UCSD-AML1 (cell line): Measurements from ENCODE around the gene INTS4.
"Not testable (repeated sequence)": the region's sequence is repeated elsewhere in the genome, so short reads cannot be mapped to it uniquely, and the experiment has no call there.

Experiments used
- DNase-seq: peaks from one replicate; lab custom pipeline; 2025; ENCODE audit not compliant: unreplicated experiment; lab: John Stamatoyannopoulos, UW

Gene INTS4

GRCh38 chr11:77958583-77959177 is 35.8 kb downstream of the INTS4 start:
- not testable (repeated sequence) for DNase-seq

DNA sequence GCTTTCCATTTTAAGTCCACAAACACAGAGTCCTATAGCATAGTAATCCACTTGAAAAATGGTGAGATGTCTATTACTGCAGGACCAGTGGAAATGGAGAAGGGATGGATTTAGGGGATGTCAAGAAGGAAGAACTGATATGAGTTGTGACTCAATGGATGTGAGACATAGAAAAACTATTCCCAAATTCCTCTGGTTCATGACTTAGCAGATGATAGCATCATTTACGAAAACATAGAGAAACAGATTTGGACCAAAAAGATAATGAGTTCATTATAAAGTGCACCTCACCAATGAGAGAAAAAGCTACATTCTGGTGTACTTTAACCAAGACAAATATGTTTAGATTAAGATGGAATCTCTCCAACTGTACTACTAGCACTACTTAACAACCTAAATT is 51.2 kb downstream of the INTS4 start:
- not testable (repeated sequence) for DNase-seq

- DNase-seq, result not testable (repeated sequence)
Observed at GRCh38 chr11:77942465-77942864, 52.0 kb downstream of the INTS4 start.

DNA sequence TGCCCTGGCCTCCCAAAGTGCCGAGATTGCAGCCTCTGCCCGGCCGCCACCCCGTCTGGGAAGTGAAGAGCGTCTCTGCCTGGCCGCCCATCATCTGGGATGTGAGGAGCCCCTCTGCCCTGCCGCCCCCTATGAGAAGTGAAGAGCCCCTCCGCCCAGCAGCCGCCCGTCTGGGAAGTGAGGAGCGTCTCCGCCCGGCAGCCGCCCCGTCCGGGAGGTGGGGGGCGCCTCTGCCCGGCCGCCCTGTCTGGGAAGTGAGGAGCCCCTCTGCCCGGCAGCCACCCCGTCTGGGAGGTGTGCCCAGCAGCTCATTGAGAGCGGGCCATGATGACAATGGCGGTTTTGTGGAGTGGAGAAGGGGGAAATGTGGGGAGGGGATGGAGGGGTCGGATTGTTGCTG is 60.9 kb downstream of the INTS4 start:
- DNase-seq, result not testable (repeated sequence)

GRCh38 chr11:77930334-77931208 is 63.9 kb downstream of the INTS4 start:
- not testable (repeated sequence) for DNase-seq

GRCh38 chr11:77917713-77918112 is 76.8 kb downstream of the INTS4 start:
- DNase-seq, result not testable (repeated sequence)

DNA sequence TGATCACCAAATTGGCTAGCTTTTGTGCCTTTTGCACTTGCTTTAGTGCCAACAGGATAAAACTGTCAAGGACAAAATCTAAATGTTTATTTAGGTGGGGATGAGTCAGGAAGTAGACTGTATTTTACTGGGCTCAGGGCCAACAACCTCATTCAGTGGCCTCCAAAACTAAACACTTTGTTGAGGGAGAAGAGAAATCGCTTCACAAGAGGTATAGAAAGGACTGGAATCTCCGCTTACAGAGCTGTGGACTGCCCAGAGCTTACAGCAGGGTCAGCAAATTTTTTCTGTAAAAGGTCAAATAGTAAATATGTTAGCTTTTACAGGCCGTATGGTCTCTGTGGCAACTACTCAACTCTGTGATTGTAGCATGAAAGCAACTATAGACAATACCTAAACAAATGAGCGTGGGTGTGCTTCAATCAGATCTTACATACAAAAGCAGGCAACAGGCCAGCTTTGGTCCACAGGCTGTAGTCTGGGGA is 80.1 kb downstream of the INTS4 start:
- not testable (repeated sequence) for DNase-seq

DNA sequence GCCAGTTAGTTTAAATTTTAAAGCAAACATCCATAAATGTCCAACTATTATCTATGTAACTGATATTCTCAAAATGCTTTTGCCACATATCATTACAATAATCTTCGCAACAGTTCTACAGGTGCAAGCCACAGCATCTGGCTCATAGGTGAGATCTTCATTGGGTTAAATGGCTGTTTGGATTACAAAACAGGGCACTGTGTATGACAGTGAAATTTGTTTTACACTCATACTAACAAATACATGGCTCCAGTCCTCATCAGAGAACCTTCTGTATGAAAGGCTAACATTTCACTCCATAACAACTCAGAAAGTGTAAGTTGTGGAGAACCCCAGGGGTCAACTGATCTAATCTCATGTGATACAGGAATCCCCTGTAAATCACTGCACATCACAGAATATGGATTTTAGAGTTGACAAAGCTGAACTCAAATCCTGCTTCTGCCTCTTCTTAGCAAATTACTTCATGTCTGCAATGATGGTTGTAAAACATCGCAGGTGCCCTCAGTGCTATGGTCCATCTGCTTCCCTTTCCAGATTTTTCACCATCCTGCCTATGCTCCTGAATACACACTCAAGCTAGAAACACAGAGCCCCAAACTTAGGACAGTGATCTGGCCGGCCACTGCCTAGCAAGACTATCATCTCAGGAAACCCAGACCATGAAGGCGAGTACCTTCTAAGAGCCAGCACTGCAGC is 80.7 kb downstream of the INTS4 start:
- not testable (repeated sequence) for DNase-seq

DNA sequence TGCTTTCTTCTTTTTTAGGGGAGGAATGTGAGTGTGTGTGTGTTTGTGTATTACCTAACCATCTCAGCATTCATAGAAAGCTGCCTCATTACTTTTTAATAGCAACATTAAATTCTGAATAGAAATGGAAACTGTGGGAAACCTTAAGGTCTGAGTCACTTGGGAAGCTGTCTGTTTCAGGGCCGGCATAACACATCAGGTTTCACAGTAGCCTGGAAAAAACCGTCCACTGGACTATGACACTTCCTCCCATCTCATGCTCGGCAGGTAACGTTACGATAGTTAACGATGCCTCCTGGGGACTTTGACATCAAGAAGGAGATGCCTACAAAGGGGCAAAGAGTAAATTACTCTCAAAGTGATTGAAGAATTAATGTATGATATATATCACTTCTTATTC is 83.6 kb downstream of the INTS4 start:
- not testable (repeated sequence) for DNase-seq

- DNase-seq, result no peak
Observed at GRCh38 chr11:77909277-77909676, 85.2 kb downstream of the INTS4 start.

DNA sequence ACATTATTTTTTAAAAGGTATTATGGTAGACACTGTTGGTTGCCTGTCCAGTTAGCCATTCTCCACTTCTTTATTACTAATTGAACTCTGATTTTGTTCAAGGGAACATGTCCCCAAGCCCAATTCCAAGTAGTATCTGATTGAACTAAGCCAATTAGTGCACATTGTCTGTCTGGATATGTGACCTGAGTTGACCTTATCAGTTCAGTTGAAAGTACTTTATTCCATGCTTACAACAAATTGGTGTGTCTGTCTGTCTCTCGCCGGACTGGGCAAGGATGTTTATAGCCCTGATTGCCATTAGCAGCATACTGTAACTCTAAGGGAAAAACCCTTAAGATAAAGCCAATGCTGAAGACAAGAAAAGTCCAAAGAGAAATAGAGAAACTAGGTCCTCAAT is 85.6 kb downstream of the INTS4 start:
- no peak for DNase-seq

- not testable (repeated sequence) for DNase-seq
Observed at GRCh38 chr11:77894949-77895348, 99.5 kb downstream of the INTS4 start.

DNA sequence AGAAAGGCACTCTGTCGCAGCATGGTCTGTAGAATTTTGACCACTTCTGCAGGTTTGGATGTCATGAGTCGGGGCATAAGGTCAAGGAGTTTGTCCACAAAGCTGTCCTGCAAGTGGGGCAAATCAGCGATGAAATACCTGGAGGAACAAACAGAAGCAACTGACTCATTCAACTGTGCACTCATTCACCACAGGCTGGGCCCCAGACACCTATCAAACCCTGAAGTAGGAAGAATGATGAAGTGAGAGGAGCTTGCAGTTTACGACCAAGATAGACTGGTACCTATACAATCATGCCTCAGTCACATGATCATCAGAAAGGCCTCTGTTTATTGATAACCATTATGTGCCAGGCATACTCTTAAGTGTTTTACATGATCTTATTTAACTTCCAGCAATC is 102.8 kb downstream of the INTS4 start:
- DNase-seq, result not testable (repeated sequence)

DNA sequence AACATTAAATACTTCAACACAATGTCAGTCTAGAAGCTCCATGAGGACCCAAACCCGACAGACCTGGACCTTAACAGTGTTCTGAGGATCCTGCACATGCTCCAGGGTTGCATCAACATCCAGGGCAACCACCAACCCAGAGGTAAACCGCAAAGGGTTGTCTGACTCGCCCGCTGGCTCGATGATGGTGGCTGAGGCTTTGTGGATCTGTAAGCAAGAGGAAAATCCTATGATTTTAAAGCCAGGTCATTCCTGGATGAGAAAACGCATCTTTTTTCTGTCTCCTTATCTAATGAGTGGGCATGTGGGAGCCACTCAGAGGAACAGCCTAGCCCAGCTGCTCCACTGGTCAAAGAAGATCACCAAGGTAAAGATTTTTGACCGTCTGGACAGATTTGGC is 103.2 kb downstream of the INTS4 start:
- not testable (repeated sequence) for DNase-seq

GRCh38 chr11:77890619-77891056 is 103.8 kb downstream of the INTS4 start:
- not testable (repeated sequence) for DNase-seq

GRCh38 chr11:77890100-77890614 is 104.3 kb downstream of the INTS4 start:
- DNase-seq, result not testable (repeated sequence)

- not testable (repeated sequence) for DNase-seq
Observed at GRCh38 chr11:77889045-77889444, 105.4 kb downstream of the INTS4 start.

GRCh38 chr11:77886401-77886800 is 108.1 kb downstream of the INTS4 start:
- no peak for DNase-seq

GRCh38 chr11:77884829-77885190 is 109.7 kb downstream of the INTS4 start:
- no peak for DNase-seq

DNA sequence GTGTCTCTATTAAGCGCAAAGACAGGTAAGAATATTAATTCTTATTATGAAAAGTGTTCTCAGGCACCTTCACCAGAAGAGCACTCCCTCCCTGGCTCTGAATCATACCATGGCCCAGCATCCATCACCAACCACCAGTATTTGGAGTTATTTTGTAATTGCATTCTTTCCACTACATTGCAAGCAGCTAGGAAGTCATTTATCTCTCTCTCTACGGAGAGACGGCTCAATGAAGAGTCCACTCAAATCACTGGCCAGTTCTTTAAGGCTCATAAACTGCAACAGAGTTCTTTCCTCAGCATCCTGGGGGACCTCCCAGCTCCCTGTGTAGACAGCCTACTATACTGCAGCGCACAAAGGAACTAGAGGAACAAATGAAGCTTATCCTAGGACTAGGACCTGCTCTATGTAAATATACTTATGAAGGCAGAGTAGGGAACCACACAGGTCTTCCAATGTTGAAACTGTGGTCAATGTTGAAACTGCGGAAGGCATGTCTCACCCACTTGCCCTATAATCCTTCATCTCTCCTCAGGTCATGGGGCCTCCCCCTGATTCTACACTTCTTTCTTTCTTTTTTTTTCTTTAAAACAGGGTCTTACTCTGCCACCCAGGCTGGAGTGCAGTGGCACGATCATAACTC is 110.2 kb downstream of the INTS4 start:
- DNase-seq, result no peak

GRCh38 chr11:77883775-77884174 is 110.7 kb downstream of the INTS4 start:
- DNase-seq, result no peak
